ENCODE results near the gene APRT.

The APRT gene

GRCh38 chr16:88820385-88821025, 8.8 kb upstream of the APRT start:
- DNase-seq (ENCODE audit: low spot score): no peak
- no peak for TF ChIP-seq CTCF (IDR thresholded peaks at IDR 0.05; ENCODE audit: extremely low read depth, missing control alignments)

GRCh38 chr16:88819126-88819525, 7.4 kb upstream of the APRT start:
- TF ChIP-seq CTCF (IDR thresholded peaks at IDR 0.05; ENCODE audit: extremely low read depth, missing control alignments): no peak
- DNase-seq (ENCODE audit: low spot score): no peak

GRCh38 chr16:88818575-88818874, 6.8 kb upstream of the APRT start:
- DNase-seq (ENCODE audit: low spot score): no peak
- no peak for TF ChIP-seq CTCF (IDR thresholded peaks at IDR 0.05; ENCODE audit: extremely low read depth, missing control alignments)

GRCh38 chr16:88817785-88818574, 6.3 kb upstream of the APRT start:
- no peak for TF ChIP-seq CTCF (IDR thresholded peaks at IDR 0.05; ENCODE audit: extremely low read depth, missing control alignments)
- DNase-seq (ENCODE audit: low spot score): no peak

- DNase-seq (ENCODE audit: low spot score): no peak
Observed at GRCh38 chr16:88816736-88817535, 5.2 kb upstream of the APRT start.

GRCh38 chr16:88815901-88816589, 4.3 kb upstream of the APRT start:
- peak; percentile 79 for TF ChIP-seq CTCF (IDR thresholded peaks at IDR 0.05; ENCODE audit: extremely low read depth, missing control alignments)
- DNase-seq (ENCODE audit: low spot score): peak; percentile 71

More at GRCh38 chr16:88816736-88817535, 5.2 kb upstream of the APRT start:
- TF ChIP-seq CTCF (IDR thresholded peaks at IDR 0.05; ENCODE audit: extremely low read depth, missing control alignments): no peak

All from GM20000 (cell line).